Measurements from ENCODE around the gene COL12A1. TPM values are rescaled to one million over a fixed set of nuclear protein-coding genes. Genes with fewer than 3 reads are reported as not detected.

Gene COL12A1
- total RNA-seq, 1 experiment from 2014 or later, result 0.96 TPM

- Histone ChIP-seq H3K79me1 (ENCODE audit: insufficient read depth, low read depth, low read length, poor library complexity, severe bottlenecking) (no peaks in the 10 kb centered on the region), H3K27ac (ENCODE audit: insufficient read length, low read depth, low read length) (no peak overlapping the region), H2BK15ac (ENCODE audit: low read depth, low read length) (no peak overlapping the region), H3K9ac (ENCODE audit: extremely low read depth, insufficient read length, low read length) (no peak overlapping the region), H2BK5ac (ENCODE audit: insufficient read length, low read length) (no peak overlapping the region), H4K5ac (ENCODE audit: insufficient read length, low read depth, low read length) (no peak overlapping the region), H3K4ac (ENCODE audit: low read depth, low read length) (no peak overlapping the region), H2BK12ac (ENCODE audit: insufficient read length, low read depth, low read length) (no peak overlapping the region), H3K18ac (ENCODE audit: insufficient read length, low read depth, low read length) (no peak overlapping the region), H3K4me2 (ENCODE audit: insufficient read depth, insufficient read length, low read length) (no peak overlapping the region), H3K27me3 (ENCODE audit: insufficient read depth, low read length) (peaks cover 40% of the 10 kb centered on the region), H3K4me1 (ENCODE audit: insufficient read depth, low read length) (peaks cover 3% of the 10 kb centered on the region; the same call in 1 of the 2 replicates), H2AFZ (ENCODE audit: low read length) (no peak overlapping the region), H2AK5ac (ENCODE audit: insufficient read length, low read length) (no peak overlapping the region), H3K14ac (ENCODE audit: insufficient read depth, low read length) (no peak overlapping the region), H3K23me2 (ENCODE audit: insufficient read length, low read depth, low read length, poor library complexity, severe bottlenecking) (peaks cover 37% of the 10 kb centered on the region), H2BK20ac (ENCODE audit: low read depth, low read length, poor library complexity, severe bottlenecking) (no peak overlapping the region), H3K23ac (ENCODE audit: insufficient read length, low read depth, low read length) (no peak overlapping the region), H2BK120ac (ENCODE audit: low read depth, low read length, poor library complexity, severe bottlenecking) (no peak overlapping the region), H3T11ph (ENCODE audit: low read length) (no peak overlapping the region), H3K9me3 (ENCODE audit: control insufficient read depth, low read depth, low read length) (no peaks in the 10 kb centered on the region), H4K91ac (ENCODE audit: insufficient read length, low read depth, low read length) (no peak overlapping the region), H3K79me2 (ENCODE audit: insufficient read depth, low read length) (no peaks in the 10 kb centered on the region), H4K20me1 (ENCODE audit: control insufficient read depth, insufficient read depth, insufficient read length) (no peaks in the 10 kb centered on the region), H4K8ac (replicated peaks; ENCODE audit: insufficient read length, low read depth, low read length) (no peak overlapping the region), H3K56ac (ENCODE audit: insufficient read length, low read depth, low read length) (no peak overlapping the region)
- Mint-ChIP-seq H3K27me3 (ENCODE audit: low read depth) (peaks cover 64% of the 10 kb centered on the region), H3K4me3 (no peak overlapping the region), H3K9me3 (no peaks in the 10 kb centered on the region; a peak in 1 of 5 replicates), H3K27ac (peak overlapping the region in 1 of 3 experiments; percentile 69; a peak in 1 of 7 replicates), H3K36me3 (ENCODE audit: insufficient read depth in 1 of 3, low read depth in 3 of 3) (no peaks in the 10 kb centered on the region; a peak in 1 of 7 replicates), H3K4me1 (peaks cover 66 to 76% of the 10 kb centered on the region in 2 experiments)
- TF ChIP-seq CTCF (conservative IDR thresholded peaks at IDR 0.05), result no peak
- no CpG with 5 or more reads among the region's 7 CpGs for WGBS (ENCODE audit: extremely low coverage, insufficient read length, low lambda C conversion rate)
- no peak for DNase-seq
Observed at GRCh38 chr6:75209184-75209723, 3.4 kb upstream of the COL12A1 start.

Data from H9 (cell line).